OCI-LY1 (cell line): ENCODE results near the gene RASD2.

Source experiments
- H2AFZ ChIP-seq: fragments of 200-600 bp; sonication (generic), shearing (Covaris generic); 2 replicates; pipeline ENCODE4 v1.6.0; 2014; ENCODE audit warnings: antibody characterized with exemption, mild to moderate bottlenecking, low read length
- H3F3A ChIP-seq: fragments of 200-600 bp; sonication (generic), shearing (Covaris generic); 2 replicates; pipeline ENCODE4 v1.6.0; 2014; ENCODE audit warnings: mild to moderate bottlenecking, antibody characterized with exemption, low read length, moderate library complexity; ENCODE audit not compliant: insufficient read depth
- H3K27ac ChIP-seq: fragments of 200-600 bp; sonication (generic); 2 replicates; pipeline ENCODE4 v1.5.1; 2014; ENCODE audit warnings: low read length, mixed run types, mild to moderate bottlenecking, low read depth; ENCODE audit not compliant: poor library complexity, severe bottlenecking
- H3K27me3 ChIP-seq: fragments of 200-600 bp; sonication (generic); 2 replicates; pipeline ENCODE4 v1.6.0; 2014; ENCODE audit warnings: antibody characterized with exemption, mild to moderate bottlenecking, low read length, moderate library complexity; ENCODE audit not compliant: insufficient read depth
- H3K36me3 ChIP-seq: fragments of 200-600 bp; sonication (generic); 2 replicates; pipeline ENCODE4 v1.6.1; 2014; ENCODE audit warnings: mild to moderate bottlenecking, antibody characterized with exemption, low read length, moderate library complexity, mixed read lengths; ENCODE audit not compliant: insufficient read depth
- H3K4me1 ChIP-seq: fragments of 200-600 bp; sonication (generic); 2 replicates; pipeline ENCODE4 v1.5.1; 2014; ENCODE audit warnings: mild to moderate bottlenecking, low read length, moderate library complexity; ENCODE audit not compliant: insufficient read depth, severe bottlenecking
- H3K4me2 ChIP-seq: fragments of 200-600 bp; sonication (generic), shearing (Covaris generic); 2 replicates; pipeline ENCODE4 v1.6.1; 2014; ENCODE audit warnings: low read length
- H3K4me3 ChIP-seq: fragments of 200-600 bp; sonication (generic); 2 replicates; pipeline ENCODE4 v1.5.1; 2014; ENCODE audit warnings: low read length, low read depth, mild to moderate bottlenecking, mixed read lengths; ENCODE audit not compliant: poor library complexity, severe bottlenecking
- H3K79me2 ChIP-seq: fragments of 200-600 bp; shearing (Covaris generic); 2 replicates; pipeline ENCODE4 v1.6.1; 2016; ENCODE audit warnings: mixed run types, low read length, mixed read lengths; ENCODE audit not compliant: insufficient read depth
- H3K9ac ChIP-seq: fragments of 200-600 bp; sonication (generic), shearing (Covaris generic); 2 replicates; pipeline ENCODE4 v1.6.1; 2014; ENCODE audit warnings: mild to moderate bottlenecking, low read length, mixed read lengths
- H3K9me2 ChIP-seq: fragments of 200-600 bp; sonication (generic), shearing (Covaris generic); 2 replicates; pipeline ENCODE4 v1.6.1; 2014; ENCODE audit warnings: low read depth, mild to moderate bottlenecking, low read length, mixed read lengths
- H3K9me3 ChIP-seq: fragments of 200-600 bp; shearing (Covaris generic); 2 replicates; pipeline ENCODE4 v1.6.1; 2014; ENCODE audit warnings: low read length, mixed read lengths
- H4K20me1 ChIP-seq: fragments of 200-600 bp; sonication (generic), shearing (Covaris generic); 2 replicates; pipeline ENCODE4 v1.6.0; 2016; ENCODE audit warnings: mild to moderate bottlenecking, low read length; ENCODE audit not compliant: insufficient read depth
- CTCF ChIP-seq: fragments of 200-600 bp; sonication (generic), shearing (Covaris generic); IDR thresholded peaks from 2 replicates; pipeline ENCODE4 v1.5.1; 2017; ENCODE audit warnings: mild to moderate bottlenecking, antibody characterized with exemption, low read length, moderate library complexity, mixed read lengths
- EZH2 ChIP-seq: fragments of 200-600 bp; sonication (generic), shearing (Covaris generic); IDR thresholded peaks from 2 replicates; pipeline ENCODE4 v1.8.0; 2017; ENCODE audit warnings: borderline replicate concordance, mixed run types, mild to moderate bottlenecking, antibody characterized with exemption, low read length, moderate library complexity, mixed read lengths

Gene RASD2

DNA sequence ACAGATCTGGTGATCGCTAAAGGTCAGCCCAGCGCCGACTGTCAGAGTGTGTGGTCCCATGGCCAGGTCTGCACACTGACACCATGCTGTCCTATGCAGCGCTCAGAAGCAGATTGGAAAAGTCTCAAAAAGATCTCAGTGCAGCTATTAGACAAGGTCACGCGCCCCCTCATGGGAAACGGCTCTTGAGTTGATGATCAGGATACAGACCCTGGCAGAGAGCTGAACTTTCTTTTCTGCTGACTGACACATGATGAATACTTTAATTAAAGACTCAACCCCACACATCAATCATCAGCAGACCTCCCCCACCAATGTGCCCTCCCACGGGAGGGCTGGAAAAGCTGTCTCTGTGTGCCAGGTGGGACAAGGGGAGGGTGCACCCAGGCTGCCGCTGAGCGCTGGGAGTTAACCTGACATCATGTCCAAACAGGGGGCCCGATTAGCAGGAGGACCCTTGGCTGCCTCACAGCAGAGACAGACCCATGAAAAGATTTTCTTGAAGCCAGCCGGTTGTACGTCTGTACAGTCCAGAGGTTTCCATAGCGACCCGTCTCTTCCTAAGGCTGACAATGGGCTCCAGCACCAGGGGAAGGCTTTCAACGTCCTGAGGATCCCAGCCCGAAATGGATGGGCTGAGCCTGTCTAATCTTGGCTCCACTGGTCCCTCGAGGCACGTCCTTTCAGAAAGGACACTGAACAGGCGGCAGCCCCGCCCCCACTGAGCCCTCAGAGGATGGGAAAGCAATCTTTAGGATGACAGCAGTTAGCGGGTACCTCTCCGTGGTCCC lies 26.9 kb downstream of the RASD2 start:
- 0 out of 2 replicates have a peak, but pooled peaks cover 20% of the 10 kb centered on the region for H3K27me3 ChIP-seq
- no peak overlapping the region for H2AFZ ChIP-seq
- no peaks in the 10 kb centered on the region for H3K36me3 ChIP-seq
- H4K20me1 ChIP-seq, result no peaks in the 10 kb centered on the region
- no peak overlapping the region for H3K4me2 ChIP-seq
- H3K4me1 ChIP-seq, result no peaks in the 10 kb centered on the region
- no peaks in the 10 kb centered on the region for H3K9me3 ChIP-seq
- H3K9ac ChIP-seq, result no peak overlapping the region
- no peak overlapping the region for H3K27ac ChIP-seq
- H3K9me2 ChIP-seq, result no peaks in the 10 kb centered on the region
- TF ChIP-seq EZH2, result no peak
- no peak for TF ChIP-seq CTCF
- no peaks in the 10 kb centered on the region for H3K79me2 ChIP-seq
- H3K4me3 ChIP-seq, result no peak overlapping the region
- no peaks in the 10 kb centered on the region for H3F3A ChIP-seq

- Histone ChIP-seq H3F3A (no peaks in the 10 kb centered on the region), H3K4me3 (no peak overlapping the region), H3K9me2 (no peaks in the 10 kb centered on the region), H3K27ac (no peak overlapping the region), H3K4me2 (no peak overlapping the region), H3K27me3 (0 out of 2 replicates have a peak, but pooled peaks cover 20% of the 10 kb centered on the region), H3K36me3 (no peaks in the 10 kb centered on the region), H3K9ac (no peak overlapping the region), H3K4me1 (no peaks in the 10 kb centered on the region), H4K20me1 (no peaks in the 10 kb centered on the region), H3K9me3 (no peaks in the 10 kb centered on the region), H3K79me2 (no peaks in the 10 kb centered on the region), H2AFZ (no peak overlapping the region)
- TF ChIP-seq CTCF (no peak), EZH2 (no peak)
Measured at GRCh38 chr22:35568751-35569739, 28.4 kb downstream of the RASD2 start.

DNA sequence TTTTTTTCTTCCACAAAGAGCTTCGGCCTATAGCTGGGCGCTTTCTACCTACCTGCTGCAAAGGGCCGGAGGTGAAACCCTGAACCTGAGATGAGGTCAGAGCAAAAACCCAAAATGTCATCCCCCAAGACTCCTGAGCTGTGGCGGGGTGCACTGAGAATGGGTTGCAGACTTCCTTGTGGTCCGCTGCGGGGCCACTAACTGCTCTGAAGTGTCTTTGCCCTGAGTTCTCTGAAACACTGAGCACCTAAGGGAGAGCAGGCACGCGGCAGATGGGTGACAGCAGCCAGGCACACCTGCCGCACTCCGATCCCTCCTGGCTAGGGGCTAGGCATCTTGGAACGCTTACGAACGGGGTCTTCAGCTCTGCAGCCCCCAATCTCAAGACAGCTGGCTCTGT lies 29.3 kb downstream of the RASD2 start:
- Histone ChIP-seq H3K36me3 (no peaks in the 10 kb centered on the region), H3F3A (no peaks in the 10 kb centered on the region), H3K79me2 (no peaks in the 10 kb centered on the region), H3K4me1 (no peaks in the 10 kb centered on the region), H3K9me2 (no peaks in the 10 kb centered on the region), H3K4me2 (no peak overlapping the region), H4K20me1 (no peaks in the 10 kb centered on the region), H3K9ac (no peak overlapping the region), H3K27me3 (0 out of 2 replicates have a peak, but pooled peaks cover 20% of the 10 kb centered on the region), H3K4me3 (no peak overlapping the region), H2AFZ (no peak overlapping the region), H3K27ac (no peak overlapping the region), H3K9me3 (no peaks in the 10 kb centered on the region)
- TF ChIP-seq EZH2 (no peak), CTCF (no peak)
